ENCODE results near the gene KCNK7. TPM values are rescaled to one million over a fixed set of nuclear protein-coding genes. Genes with fewer than 3 reads are reported as not detected.

The KCNK7 gene
- total RNA-seq, 1 donor from 2014 or later, result 12.0 TPM

DNA sequence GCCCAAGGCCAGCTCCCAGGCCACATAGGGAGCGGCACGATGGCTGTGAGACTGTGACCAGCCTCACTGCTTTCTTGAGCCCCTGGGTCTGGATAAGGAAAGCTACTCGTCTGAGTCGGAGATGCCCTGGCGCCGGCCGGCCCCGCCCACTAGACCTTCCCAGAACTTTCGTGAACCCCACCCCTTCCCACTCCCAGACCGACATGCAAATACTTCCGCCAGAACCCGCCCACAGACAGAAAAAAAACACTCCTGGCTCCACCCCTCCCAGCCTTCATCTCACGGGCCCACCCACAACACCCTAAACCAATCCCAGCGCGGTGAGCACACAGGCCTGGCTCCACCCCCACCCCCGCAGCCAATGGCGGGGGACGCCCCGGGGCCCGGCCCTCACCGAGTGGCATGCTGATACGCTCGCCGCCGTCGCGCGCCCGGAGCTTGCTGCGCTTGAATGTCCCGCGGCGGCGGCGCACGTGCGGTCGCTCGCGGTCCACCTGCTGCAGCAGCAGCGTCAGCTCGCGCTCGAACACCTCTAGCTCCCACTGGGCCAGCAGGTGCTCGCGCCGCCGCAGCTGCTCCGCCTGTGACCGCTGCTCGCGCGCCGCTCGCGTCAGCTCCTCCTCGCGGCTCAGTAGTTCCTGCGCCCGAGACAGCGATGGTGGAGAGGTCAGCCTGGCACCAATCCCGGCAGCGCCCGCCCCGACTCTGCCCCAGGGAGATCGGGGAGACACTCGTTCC, 11.4 kb upstream of the KCNK7 start:
- H3K4me3 ChIP-seq, result peak overlapping the region; percentile 34 to 42
- intact Hi-C loops (cut with DNase I), result no loop called here
- H3K9me3 ChIP-seq, result no peaks in the 10 kb centered on the region
- no peak for TF ChIP-seq POLR2A (IDR thresholded peaks at IDR 0.05)
- no peak for TF ChIP-seq CTCF (IDR thresholded peaks at IDR 0.05)
- TF ChIP-seq POLR2AphosphoS5 (IDR thresholded peaks at IDR 0.05; ENCODE audit: insufficient read depth in 1 of 2, low read depth in 1 of 2), result peak; percentile 58 to 80
- peaks cover 0 to 39% of the 10 kb centered on the region in 2 donors for H3K36me3 ChIP-seq
- H3K27me3 ChIP-seq, result no peaks in the 10 kb centered on the region
- peak overlapping the region; percentile 89 for H3K27ac ChIP-seq
- DNase-seq (ENCODE audit: extremely low spot score in 2 of 2), result peak in 1 of 2 donors; percentile 98
- H3K4me1 ChIP-seq, result peaks cover 49% of the 10 kb centered on the region

GRCh38 chr11:65604258-65604657, 8.7 kb upstream of the KCNK7 start:
- TF ChIP-seq CTCF (IDR thresholded peaks at IDR 0.05), result no peak
- TF ChIP-seq POLR2AphosphoS5 (IDR thresholded peaks at IDR 0.05; ENCODE audit: insufficient read depth in 1 of 2, low read depth in 1 of 2), result no peak
- no peak for TF ChIP-seq POLR2A (IDR thresholded peaks at IDR 0.05)
- intact Hi-C loops (cut with DNase I), result no loop called here
- Histone ChIP-seq H3K9me3 (no peaks in the 10 kb centered on the region), H3K27ac (no peak overlapping the region), H3K4me1 (peaks cover 21% of the 10 kb centered on the region), H3K4me3 (no peak overlapping the region), H3K27me3 (no peaks in the 10 kb centered on the region), H3K36me3 (peaks cover 0 to 33% of the 10 kb centered on the region in 2 donors)
- no peak for DNase-seq (ENCODE audit: extremely low spot score in 2 of 2)

GRCh38 chr11:65599955-65600246, 4.3 kb upstream of the KCNK7 start:
- TF ChIP-seq POLR2A (IDR thresholded peaks at IDR 0.05) (no peak), POLR2AphosphoS5 (IDR thresholded peaks at IDR 0.05; ENCODE audit: insufficient read depth in 1 of 2, low read depth in 1 of 2) (no peak), CTCF (IDR thresholded peaks at IDR 0.05) (no peak)
- intact Hi-C loops (cut with DNase I), result no loop called here

GRCh38 chr11:65599216-65599954, 3.8 kb upstream of the KCNK7 start:
- H3K4me3 ChIP-seq, result no peak overlapping the region
- DNase-seq (ENCODE audit: extremely low spot score in 2 of 2), result no peak
- H3K27ac ChIP-seq, result no peak overlapping the region
- TF ChIP-seq POLR2AphosphoS5 (IDR thresholded peaks at IDR 0.05; ENCODE audit: insufficient read depth in 1 of 2, low read depth in 1 of 2) (no peak), POLR2A (IDR thresholded peaks at IDR 0.05) (no peak), CTCF (IDR thresholded peaks at IDR 0.05) (no peak)
- peaks cover 0 to 34% of the 10 kb centered on the region in 2 donors for H3K36me3 ChIP-seq
- H3K9me3 ChIP-seq, result no peaks in the 10 kb centered on the region
- no peaks in the 10 kb centered on the region for H3K27me3 ChIP-seq
- intact Hi-C loops (cut with DNase I), result no loop called here
- peaks cover 17% of the 10 kb centered on the region for H3K4me1 ChIP-seq

More at GRCh38 chr11:65599955-65600246, 4.3 kb upstream of the KCNK7 start:
- Histone ChIP-seq H3K4me3 (no peak overlapping the region), H3K27ac (no peak overlapping the region), H3K9me3 (no peaks in the 10 kb centered on the region), H3K4me1 (peaks cover 12% of the 10 kb centered on the region), H3K36me3 (peaks cover 0 to 39% of the 10 kb centered on the region in 2 donors), H3K27me3 (no peaks in the 10 kb centered on the region)
- DNase-seq (ENCODE audit: extremely low spot score in 2 of 2), result no peak

GRCh38 chr11:65598258-65598699, 2.7 kb upstream of the KCNK7 start:
- H3K27ac ChIP-seq, result no peak overlapping the region
- intact Hi-C loops (cut with DNase I), result no loop called here
- no peaks in the 10 kb centered on the region for H3K9me3 ChIP-seq
- peaks cover 0 to 23% of the 10 kb centered on the region in 2 donors for H3K36me3 ChIP-seq
- peaks cover 28% of the 10 kb centered on the region for H3K4me1 ChIP-seq
- DNase-seq (ENCODE audit: extremely low spot score in 2 of 2), result no peak
- TF ChIP-seq POLR2A (IDR thresholded peaks at IDR 0.05) (no peak), CTCF (IDR thresholded peaks at IDR 0.05) (no peak), POLR2AphosphoS5 (IDR thresholded peaks at IDR 0.05; ENCODE audit: insufficient read depth in 1 of 2, low read depth in 1 of 2) (no peak)
- no peaks in the 10 kb centered on the region for H3K27me3 ChIP-seq
- no peak overlapping the region for H3K4me3 ChIP-seq
